ENCODE data around the gene ZNF792. TPM values are rescaled to one million over a fixed set of nuclear protein-coding genes. Genes with fewer than 3 reads are reported as not detected.

The ZNF792 gene
- total RNA-seq, 2 donors from 2014 or later = 30.2 to 32.1 TPM

GRCh38 chr19:34953092-34953491 is 10.9 kb downstream of the ZNF792 start:
- TF ChIP-seq CTCF (conservative IDR thresholded peaks at IDR 0.05) = no peak
- peaks cover 94% of the 10 kb centered on the region for H3K9me3 Mint-ChIP-seq
- no peak overlapping the region for H3K4me3 Mint-ChIP-seq

GRCh38 chr19:34943861-34944573 is 20.0 kb downstream of the ZNF792 start:
- DNase-seq = no peak
- 95 to 99% methylated on average over 11 to 13 of the region's 13 CpGs for whole genome bisulfite sequencing, 2 experiments (ENCODE audit: insufficient coverage in 1 of 2, insufficient read length in 1 of 2)
- Mint-ChIP-seq H3K4me3 (no peak overlapping the region), H3K36me3 (ENCODE audit: low read depth) (peaks cover 70% of the 10 kb centered on the region), H3K9me3 (peaks cover 78% of the 10 kb centered on the region), H3K27ac (no peak overlapping the region), H3K27me3 (ENCODE audit: insufficient read depth) (no peaks in the 10 kb centered on the region), H3K4me1 (no peaks in the 10 kb centered on the region)
- Histone ChIP-seq H3K36me3 (ENCODE audit: control insufficient read depth, insufficient read depth, low read length) (peaks cover 58% of the 10 kb centered on the region), H3K4me1 (ENCODE audit: control insufficient read depth, insufficient read depth, low read length) (no peaks in the 10 kb centered on the region), H3K4me3 (ENCODE audit: low read length) (peak overlapping the region; percentile 22), H3K9me3 (ENCODE audit: control insufficient read depth, low read length) (peaks cover 94% of the 10 kb centered on the region), H3K27ac (ENCODE audit: low read depth, low read length) (no peak overlapping the region), H3K27me3 (ENCODE audit: control insufficient read depth, insufficient read depth, low read length, poor library complexity, severe bottlenecking) (no peaks in the 10 kb centered on the region), H3K9ac (ENCODE audit: extremely low read depth, low read length, poor library complexity, severe bottlenecking) (no peak overlapping the region)
- no peak for TF ChIP-seq CTCF (conservative IDR thresholded peaks at IDR 0.05)

More at GRCh38 chr19:34953092-34953491, 10.9 kb downstream of the ZNF792 start:
- no peak overlapping the region for H3K27ac ChIP-seq (ENCODE audit: low read depth, low read length)
- no peak overlapping the region for H3K9ac ChIP-seq (ENCODE audit: extremely low read depth, low read length, poor library complexity, severe bottlenecking)
- H3K27me3 ChIP-seq (ENCODE audit: control insufficient read depth, insufficient read depth, low read length, poor library complexity, severe bottlenecking) = no peaks in the 10 kb centered on the region
- peak overlapping the region; percentile 69 for H3K4me3 ChIP-seq (ENCODE audit: low read length)
- H3K4me1 ChIP-seq (ENCODE audit: control insufficient read depth, insufficient read depth, low read length) = no peaks in the 10 kb centered on the region
- peaks cover 100% of the 10 kb centered on the region for H3K9me3 ChIP-seq (ENCODE audit: control insufficient read depth, low read length)
- H3K36me3 ChIP-seq (ENCODE audit: control insufficient read depth, insufficient read depth, low read length) = peaks cover 96% of the 10 kb centered on the region
- H3K27ac Mint-ChIP-seq = no peak overlapping the region
- H3K36me3 Mint-ChIP-seq (ENCODE audit: low read depth) = peaks cover 87% of the 10 kb centered on the region
- no peaks in the 10 kb centered on the region for H3K27me3 Mint-ChIP-seq (ENCODE audit: insufficient read depth)
- DNase-seq = no peak
- no peaks in the 10 kb centered on the region for H3K4me1 Mint-ChIP-seq

GRCh38 chr19:34938886-34939285 is 25.1 kb downstream of the ZNF792 start:
- H3K4me1 Mint-ChIP-seq = no peaks in the 10 kb centered on the region
- 81 to 93% methylated on average over 3 to 9 of the region's 10 CpGs for WGBS, 2 experiments (ENCODE audit: insufficient coverage in 1 of 2, insufficient read length in 1 of 2)
- TF ChIP-seq CTCF (conservative IDR thresholded peaks at IDR 0.05) = no peak
- no peaks in the 10 kb centered on the region for H3K4me1 ChIP-seq (ENCODE audit: control insufficient read depth, insufficient read depth, low read length)
- H3K36me3 ChIP-seq (ENCODE audit: control insufficient read depth, insufficient read depth, low read length) = peaks cover 34% of the 10 kb centered on the region
- H3K27ac Mint-ChIP-seq = no peak overlapping the region
- no peak overlapping the region for H3K9ac ChIP-seq (ENCODE audit: extremely low read depth, low read length, poor library complexity, severe bottlenecking)
- no peak overlapping the region for H3K4me3 Mint-ChIP-seq
- H3K27ac ChIP-seq (ENCODE audit: low read depth, low read length) = no peak overlapping the region
- peaks cover 41% of the 10 kb centered on the region for H3K9me3 Mint-ChIP-seq
- H3K9me3 ChIP-seq (ENCODE audit: control insufficient read depth, low read length) = peaks cover 43% of the 10 kb centered on the region
- H3K27me3 ChIP-seq (ENCODE audit: control insufficient read depth, insufficient read depth, low read length, poor library complexity, severe bottlenecking) = no peaks in the 10 kb centered on the region
- DNase-seq = no peak
- H3K4me3 ChIP-seq (ENCODE audit: low read length) = no peak overlapping the region
- H3K27me3 Mint-ChIP-seq (ENCODE audit: insufficient read depth) = no peaks in the 10 kb centered on the region
- peaks cover 68% of the 10 kb centered on the region for H3K36me3 Mint-ChIP-seq (ENCODE audit: low read depth)

Measured in endodermal cell (in vitro differentiated cells).